ENCODE data around the gene CAPN12.

CAPN12 gene

DNA sequence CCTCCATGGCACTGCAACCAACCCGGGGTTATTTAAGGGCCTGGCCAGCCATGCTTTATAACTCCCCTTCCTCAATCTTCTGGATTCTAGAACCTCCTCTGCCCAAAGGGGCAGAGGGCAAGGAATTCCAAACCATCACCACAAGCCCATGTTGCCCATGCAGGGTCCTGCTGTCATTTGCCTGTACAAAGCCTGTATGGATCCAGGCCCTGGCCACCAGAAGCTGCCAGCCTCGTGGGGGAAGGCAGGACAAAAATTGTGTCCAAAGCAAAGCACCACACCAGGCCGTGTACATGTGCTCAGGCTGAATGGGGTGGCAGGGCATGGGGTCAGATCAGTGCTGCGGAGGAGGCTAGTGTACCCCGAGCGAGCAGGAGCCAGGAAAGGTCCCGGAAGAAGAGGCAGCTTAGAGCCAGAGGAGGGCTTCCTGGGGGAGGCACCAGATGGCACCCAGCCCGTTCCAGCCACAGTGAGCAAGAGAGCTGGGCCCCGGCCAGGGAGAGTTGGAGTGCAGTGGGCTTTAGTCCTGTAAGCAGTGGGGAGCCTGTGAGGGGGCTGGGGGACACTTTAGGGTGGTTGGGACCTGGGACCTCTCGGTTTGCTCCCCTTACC is 35.8 kb downstream of the CAPN12 start:
- DNase-seq: no peak

DNA sequence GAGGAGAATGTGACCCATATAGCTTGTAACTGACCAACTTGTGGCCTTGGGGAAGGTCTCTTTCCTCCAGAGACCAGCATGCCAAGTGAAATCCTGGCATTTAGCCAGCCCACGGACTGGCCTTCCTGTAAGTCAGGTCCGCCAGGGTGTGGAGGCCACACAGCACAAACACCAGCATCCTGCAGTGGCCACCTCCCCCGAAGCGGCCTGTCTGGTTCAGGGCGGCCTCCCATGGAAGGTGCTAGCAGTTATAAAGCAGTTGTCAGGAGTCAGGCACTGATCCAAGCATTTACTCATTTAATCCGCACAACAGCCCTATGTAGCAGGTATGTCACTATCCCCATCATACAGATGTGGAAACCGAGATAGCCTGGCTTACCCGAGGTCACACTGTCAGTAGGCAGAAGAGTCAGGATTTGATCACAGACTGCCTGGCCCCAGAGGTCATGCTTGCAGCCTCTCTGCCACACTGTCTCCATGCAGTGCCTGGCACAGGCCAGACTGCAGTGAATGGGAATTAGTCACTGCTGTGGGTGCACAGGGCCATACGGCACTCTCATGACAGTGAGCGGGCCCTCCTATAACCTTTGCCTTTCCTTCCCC is 36.7 kb downstream of the CAPN12 start:
- DNase-seq: no peak

DNA sequence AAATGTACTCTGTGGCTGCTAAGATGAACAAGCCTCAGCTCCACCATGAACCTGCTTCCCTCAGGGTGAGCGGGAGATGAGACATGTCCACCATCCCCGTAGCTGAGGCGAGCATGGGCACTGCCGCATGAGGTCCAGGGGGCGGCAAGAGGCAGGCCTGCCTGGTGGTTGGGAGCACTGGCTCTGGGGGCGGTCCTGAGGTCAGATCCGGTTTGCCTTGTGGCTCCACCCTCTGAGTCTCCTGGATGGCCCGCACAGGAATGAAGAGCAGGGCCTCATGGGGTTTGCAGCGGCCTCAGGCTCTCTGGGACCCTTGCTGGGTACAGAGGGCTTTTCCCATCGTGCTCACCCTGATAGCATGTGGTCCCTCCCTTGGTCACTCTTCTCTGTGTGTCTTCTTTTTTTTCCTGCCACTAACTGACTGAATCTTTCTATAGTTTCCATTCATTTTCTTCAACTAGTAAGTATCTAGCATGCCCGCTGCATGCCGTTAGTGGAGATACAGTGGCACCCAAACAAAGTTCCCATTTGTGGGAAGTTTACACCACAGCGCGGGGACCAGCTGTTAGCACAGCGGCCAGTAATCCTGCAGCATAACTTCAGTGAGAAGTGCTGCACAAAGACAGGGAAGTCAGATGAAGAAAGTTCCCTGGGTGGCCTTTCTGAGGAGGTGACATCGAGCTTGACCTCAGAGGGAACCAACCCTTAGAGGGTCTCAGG is 37.3 kb downstream of the CAPN12 start:
- DNase-seq: no peak

DNA sequence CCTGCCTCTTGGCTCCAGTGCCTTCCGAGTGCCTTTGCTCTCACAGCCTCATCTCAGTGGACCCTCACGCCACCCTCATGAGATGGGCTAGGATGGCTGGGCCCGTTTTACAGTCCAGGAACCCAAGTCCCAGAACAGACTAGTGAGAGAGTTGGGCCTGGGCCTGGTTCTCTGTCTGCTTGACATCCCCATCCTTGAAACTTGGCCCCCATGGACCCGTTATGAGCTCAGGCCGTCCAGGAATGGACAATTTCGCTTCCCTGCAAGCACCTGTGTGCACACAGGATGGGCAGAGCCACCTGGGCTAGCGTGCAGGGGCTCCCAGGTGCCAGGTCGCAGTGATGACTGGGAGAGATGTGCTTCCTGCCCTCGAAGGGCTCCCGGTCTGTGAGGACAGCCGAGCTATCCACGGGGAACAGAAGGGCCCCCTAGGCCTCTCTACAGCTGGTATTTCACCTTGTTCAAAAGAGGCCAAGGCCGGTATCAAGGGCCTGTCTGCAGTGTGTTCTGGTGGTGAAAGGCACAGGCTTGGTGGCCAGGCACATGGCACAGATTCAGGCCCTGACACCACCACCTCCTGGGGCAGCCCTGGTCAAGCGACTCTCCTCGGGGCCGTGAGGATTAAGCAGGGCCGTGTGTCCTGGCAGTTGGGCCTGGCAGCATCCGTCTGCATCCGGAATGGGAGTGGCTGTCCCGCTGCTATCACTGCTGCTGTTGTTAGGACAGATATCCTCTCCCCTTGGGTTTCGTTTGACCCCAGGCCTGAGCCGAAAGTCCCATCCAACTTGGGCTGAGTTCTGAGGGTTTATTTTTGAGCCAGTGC is 38.9 kb downstream of the CAPN12 start:
- DNase-seq: no peak

DNA sequence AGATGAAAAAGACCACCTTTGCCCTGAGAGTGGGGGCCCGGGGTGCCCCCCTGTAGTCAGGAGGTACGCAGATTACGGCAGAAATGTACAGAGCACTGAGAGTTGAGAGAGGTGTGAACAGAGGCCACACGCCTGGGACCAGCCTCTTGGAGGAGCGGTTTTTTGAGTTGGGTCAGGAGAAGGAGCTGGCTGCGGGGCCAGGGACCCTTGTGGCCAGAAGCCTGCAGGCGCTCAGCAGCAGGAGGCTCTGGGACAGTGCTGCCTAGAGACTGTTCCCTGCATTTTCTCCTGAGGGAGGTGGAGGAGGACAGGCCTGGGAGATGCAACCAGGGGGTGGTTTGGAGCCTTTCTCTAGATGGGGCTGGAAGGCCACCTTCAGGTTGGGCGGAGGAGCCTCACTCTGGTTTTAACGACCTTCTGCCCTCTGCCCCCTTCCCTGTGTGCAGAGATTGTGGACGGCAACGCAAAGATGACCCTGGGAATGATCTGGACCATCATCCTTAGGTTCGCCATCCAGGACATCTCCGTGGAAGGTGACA is 39.7 kb downstream of the CAPN12 start:
- DNase-seq: no peak

DNA sequence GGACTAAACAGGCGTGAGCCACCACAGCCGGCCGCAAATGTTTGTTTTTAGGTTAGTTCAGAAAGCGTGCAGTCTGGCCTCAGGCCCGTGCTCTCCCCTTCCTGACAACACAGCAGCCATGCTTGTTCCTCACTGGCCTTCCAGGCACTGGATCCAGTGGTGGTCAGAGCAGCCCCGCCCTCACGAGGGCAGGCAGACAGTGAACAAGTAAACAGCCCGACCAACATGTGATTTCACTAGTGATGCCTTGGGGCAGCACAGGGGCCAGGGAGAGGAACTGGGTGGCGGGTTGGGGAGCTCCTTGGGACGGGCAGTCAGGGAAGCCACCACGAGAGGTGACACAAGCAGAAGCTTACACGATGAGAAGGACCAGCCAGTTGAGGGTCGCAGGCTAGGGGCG is 40.8 kb downstream of the CAPN12 start:
- no peak for DNase-seq

DNA sequence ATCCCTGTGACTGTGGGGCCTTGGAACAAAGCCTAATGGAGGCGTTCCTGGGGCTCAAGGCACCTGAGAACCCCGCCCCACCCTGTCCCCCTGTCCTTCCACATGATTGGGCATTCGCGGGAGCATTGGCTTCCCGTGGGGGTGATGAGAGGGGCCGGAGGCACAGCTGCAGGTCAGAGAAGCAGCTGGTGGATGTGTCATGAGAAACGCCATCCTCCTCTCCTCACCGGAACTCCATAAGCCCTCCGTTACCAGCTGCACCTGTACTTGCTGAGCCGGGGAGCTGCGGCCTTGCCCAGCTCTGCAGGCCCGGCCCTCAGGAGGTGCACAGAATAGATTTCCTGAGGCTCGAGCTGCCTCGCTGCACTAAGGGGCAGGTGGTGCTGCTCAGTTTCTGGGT is 42.0 kb downstream of the CAPN12 start:
- DNase-seq: no peak

DNA sequence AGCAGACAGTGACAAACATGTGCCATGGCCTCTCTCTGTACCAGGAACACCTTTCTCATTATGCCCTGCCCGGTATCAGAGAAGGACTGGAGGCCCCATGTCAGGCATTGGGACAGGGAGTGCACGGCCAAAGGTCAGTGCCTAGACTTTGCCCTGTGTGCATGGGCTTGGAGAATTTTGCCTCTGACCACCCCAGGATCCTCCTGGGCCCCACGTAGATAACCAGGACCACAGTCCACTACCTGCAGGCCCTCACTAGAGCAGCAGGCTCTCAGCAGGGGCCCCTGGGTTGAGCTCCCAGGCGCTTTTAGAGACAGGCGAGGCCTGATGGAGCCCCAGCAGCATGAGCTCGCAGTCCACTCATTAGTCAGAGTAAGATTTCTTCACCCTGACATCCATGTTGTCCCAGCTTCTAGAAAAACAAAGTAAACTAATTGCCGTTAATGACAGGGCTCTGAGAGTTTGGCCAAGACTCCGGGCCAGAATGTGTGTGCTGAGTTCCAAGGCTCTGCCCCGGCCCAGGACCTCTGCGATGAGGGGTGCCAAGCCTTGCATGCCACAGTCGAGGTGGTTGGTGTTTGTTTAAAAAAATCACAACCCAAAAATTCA is 42.7 kb downstream of the CAPN12 start:
- DNase-seq: no peak

DNA sequence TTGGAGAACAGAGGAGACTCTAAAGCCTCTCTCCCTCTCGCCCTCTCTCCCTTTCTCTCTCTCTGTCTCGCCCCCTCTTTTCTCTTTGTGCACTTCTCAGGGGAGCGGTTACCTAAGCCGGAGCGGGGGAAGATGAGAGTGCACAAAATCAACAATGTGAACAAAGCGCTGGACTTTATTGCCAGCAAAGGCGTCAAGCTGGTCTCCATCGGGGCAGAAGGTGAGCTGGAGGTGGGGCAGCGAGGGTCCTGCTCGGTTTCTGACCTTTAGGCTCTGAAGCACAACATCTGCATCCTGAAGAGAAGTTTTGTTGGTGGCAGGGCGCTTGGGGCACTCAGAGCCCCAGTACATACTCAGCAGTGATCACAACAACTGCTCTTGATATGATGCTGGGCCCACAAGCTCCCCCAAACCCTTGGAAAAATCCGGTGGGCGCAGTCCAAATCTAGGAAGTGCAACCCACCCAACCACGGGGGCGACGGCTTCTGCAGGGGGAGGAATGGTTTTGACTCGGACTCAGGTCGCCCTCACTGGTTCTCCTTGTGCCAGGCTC is 43.3 kb downstream of the CAPN12 start:
- DNase-seq: no peak

DNA sequence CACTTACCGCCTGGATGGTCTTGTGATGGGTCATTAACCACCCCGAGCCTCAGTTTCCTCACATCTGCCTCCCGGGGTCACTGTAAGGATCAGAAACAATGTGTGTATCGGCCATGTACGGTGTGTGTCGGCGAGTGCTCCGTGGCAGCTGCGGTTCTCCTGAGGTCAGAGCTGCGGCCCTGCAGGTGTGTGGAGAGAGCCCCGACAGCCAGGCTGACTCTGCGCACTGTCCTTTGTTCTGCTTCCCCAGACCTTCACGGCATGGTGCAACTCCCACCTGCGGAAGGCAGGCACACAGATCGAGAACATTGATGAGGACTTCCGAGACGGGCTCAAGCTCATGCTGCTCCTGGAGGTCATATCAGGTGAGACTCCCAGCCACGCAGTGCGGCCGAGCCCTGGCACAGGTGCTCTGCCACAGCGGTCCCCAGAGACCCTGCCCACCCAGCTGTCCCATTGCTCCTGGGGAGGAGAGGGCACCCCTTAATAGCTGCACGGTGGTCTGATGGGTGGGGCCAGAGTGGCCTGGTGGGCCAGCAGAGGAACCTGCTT is 43.8 kb downstream of the CAPN12 start:
- DNase-seq: no peak

DNA sequence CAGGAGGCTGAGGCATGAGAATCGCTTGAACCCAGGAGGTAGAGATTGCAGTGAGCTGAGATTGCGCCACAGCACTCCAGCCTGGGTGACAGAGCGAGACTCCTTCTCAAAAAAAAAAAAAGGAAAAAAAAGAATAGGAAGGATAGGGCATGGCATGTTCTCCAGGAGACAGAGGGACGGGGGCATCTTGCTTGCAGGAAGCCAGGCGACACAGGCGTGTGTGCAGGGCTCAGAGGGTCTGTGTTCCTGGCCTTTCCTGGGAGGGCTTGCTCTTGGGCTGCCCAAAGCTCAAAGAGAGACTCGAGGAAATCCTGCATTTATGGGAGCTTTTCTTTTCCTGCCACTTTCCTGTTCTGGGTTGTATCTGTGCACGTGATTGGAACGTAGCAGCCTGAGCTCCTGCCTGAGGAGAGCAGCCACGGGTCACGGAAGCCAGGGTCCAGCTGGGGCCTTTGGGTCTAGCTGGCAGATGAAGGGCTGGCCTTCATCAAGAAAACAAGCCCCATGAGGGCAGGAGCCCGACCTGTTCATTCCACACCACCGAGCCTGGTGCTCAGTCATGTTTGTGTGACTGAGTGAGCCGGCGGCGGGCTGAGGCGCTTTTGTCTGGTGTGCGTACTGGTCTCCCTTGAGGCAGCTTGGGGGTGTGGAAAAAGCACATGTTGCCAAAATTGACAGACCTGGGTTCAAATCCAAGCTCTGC is 44.5 kb downstream of the CAPN12 start:
- no peak for DNase-seq

DNA sequence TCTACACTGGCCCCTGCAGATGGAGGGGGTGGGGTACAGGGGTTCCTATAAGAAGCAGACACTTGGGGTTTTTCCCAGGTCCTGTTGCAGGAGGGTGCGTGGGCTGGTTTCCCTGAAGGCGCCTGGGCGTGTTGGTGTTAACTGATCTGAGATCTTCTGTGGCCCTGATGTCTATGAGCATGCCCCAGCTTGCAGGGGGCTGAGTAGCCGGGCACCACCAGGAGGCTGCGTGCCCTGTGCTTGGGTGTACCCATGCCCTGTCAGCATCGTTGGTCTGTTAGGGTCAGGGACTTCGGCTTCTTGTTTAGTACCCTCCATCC is 45.3 kb downstream of the CAPN12 start:
- DNase-seq: no peak

DNA sequence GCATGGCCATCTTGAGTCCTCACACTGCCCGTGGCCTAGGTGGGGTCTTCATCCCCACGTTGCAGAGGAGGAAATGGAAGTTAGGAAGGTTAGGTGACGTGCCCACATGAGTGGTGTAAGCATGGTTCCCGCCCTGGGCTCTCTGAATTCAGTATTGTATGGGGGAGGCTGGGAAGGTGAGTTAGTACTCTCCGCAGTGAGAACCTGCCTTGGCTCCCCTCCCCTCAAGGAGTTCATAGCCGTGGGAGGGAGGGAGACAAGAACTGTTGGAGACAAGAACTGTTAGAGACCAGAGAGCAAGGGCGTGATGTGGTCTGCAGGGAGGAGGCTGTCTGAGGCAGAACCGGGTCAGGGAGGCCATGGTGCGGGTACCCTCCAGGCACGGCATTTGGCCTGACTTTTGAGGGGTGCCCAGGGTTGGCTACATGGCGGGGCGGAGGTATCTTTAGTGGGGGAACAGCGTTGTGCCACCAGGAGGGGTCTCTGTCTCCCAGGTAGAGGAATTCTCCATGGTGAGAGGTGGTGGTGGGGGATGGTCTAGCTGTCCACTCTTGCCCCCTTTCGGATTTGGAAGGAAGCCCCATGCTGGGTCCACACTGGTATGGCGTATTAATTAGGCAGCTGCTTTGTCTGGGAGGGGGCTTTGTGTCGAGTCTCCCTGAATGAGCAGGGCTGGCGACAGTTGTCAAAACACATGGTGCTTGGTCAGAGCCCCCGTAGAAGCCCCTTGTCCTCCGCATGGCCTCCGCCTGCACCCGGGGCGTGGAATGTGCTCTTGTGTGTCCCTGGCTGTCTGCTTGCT is 45.8 kb downstream of the CAPN12 start:
- no peak for DNase-seq

DNA sequence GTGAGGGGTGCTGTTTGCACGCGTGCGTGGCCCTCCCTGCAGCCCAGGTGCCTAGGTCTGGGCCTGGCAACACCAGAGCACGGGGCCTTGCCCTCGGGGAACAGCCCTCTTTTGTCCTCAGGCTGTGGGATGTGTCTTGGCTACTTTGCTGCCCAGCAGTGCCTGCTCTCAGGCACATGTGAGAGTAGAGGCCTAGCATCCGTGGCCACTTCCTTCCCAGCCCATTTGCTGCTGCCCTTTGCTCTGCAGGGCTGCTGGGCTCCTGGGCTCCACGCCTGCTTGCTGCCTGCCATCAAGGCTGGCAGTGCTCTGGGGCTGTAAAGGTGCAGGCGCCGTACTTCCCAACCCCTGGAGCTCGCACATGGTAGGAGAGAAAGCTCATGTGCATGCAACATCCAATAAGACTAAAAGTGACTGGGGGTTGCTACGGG is 46.6 kb downstream of the CAPN12 start:
- no peak for DNase-seq

DNA sequence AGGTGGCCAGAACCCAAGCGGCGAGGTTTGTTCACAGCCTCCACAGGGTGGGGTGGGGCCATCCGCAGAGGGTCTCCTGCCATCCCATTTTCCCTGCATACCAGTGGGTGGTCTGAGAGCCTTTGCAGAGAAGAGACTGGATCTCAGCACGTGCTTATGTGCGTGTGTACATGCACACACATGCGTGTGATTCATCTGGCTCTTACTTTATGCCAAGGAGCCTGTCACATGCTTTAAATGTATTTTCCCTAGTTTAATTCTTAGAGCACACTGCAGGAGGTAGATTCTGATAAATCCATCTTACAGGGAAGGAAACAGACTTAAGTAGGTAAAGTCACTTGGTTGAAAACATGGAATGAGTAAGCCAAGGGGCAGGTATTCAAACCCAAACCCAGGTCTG is 47.1 kb downstream of the CAPN12 start:
- no peak for DNase-seq

DNA sequence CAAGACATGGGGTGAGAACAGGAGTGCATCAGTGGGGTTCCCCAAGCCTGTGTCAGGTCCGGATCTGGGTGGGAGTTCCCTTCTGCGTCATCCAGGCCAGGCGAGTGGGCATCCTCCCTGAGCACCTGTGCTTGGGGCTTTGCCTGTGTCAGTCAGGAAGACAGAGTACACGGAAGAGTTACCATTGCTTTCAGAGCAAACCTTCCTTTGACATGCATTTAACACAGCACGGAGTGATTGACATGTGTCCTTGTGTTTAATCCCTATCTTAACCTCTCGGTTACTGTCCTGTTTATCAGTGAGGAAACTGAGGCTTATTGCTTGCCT is 47.6 kb downstream of the CAPN12 start:
- DNase-seq: no peak

DNA sequence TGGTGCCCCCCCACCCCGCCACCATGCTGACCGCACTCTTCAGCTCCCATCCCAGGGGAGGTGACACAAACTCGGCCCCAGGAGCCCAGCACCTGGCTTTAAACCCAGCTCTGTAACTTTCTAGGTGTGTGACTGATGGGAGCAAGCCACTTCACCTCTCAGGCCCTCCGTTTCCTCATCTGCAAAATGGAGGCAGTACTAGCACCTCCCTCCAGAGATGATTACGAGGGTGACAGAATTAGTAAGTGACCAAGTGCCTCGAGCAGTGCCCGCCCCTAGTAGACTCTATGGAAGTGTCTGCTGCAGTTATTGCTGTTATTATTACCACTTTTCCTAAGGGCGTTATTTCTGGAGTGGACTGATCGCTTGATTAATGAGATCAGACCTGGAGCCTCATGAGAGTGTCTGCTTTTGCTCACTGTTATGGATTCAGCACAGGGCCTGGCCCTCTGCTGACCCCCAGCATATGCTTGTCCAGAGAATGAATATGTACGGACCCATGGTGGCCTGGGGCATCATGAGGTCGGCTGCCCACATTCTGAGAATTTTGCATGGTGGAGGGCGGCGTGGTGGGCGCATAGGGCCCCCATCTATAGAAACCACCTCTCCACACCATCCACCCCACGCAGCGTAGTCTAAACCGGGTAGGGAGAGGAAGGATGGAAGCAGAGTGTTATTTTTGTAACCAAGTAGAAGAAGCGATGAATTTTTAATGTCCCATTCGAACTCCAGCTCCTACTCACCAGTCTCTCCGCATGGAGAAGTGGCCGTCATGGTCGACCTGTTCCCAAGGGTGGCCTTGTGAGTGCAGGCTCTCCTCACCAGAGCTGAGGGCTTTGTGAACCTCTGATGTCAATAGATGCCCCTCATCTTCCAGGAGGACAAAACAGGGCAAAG is 48.2 kb downstream of the CAPN12 start:
- DNase-seq: no peak

DNA sequence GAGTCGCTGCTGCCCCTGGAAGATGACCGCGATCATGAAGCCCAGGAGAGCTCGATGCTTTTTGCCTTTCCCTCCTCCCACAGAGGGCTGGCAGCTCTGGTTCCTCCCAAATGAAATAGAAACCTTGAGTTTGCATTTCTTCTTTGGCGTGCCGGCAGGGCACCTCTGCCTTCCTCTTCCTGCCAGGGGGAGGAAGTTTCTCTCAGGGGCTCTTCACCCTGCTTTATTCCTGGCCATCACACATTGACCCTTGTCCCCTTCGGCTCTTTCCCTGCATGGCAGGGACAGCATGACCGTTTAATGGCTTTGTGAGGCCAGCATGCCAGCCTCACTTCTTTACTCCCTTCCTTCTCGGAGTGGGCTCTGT is 49.0 kb downstream of the CAPN12 start:
- no peak for DNase-seq

DNA sequence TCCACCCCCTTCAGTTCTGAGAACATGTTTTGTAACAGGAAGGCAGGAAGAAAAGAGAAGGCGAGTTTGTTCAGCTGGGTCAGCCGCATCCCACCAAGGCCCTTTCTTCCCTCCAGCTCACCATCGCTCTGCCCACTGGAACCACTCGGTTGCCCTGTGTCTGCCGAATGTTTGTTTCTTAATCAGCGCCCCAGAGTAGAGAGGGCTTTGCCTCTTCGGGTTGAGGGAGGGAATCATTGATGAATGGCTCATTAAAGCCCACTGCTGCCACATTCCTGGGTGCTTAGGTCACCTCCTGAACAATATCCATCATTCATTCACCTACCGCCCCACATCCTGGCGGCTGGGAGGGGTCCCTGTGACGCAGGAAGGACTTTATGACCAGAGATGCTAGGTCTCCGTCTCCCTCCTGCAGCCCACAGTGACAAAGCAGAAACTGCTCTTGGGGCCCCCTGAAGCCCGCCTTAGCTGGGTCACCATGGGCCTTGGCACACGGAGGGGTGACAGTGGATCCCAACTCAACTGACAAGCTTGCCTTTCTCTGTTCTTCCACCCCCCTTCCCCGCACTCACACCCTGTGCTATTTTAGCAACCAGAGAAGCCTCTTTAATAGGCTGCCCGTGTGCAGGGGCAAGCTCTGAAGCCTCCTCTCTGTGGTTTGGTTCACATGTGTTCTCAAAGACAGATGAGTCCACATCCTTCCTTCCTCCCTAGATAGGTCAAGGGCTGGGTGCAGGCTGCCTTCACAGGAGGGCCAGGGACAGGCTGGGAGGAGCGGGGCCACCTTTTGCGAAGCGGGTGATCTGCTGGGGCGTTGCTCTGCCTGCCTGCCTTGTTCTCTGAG is 50.7 kb downstream of the CAPN12 start:
- DNase-seq: no peak
